MCF 10A (cell line): ENCODE measurements around the gene PPP1R14C. TPM values are rescaled to one million over a fixed set of nuclear protein-coding genes. Genes with fewer than 3 reads are reported as not detected.
A peak's percentile ranks its signal among the peaks of the same experiment; 100 is the strongest.

Source experiments
- BruUV-seq: library from RNA; stranded (reverse); fragments of 400-500 nt; replicated peaks from 2 replicates; lab custom pipeline; 2021; lab: Mats Ljungman, UMichigan
- CTCF ChIA-PET: fragments of 300-600 bp; sonication (Branson Sonifier 250); formaldehyde crosslinking; extraction: SDS; loops from one replicate; lab custom pipeline; 2021; ENCODE audit warnings: antibody characterized with exemption, inconsistent platforms; lab: Yijun Ruan, JAX
- POLR2A ChIA-PET: fragments of 300-600, 350-650 bp; sonication (Branson Sonifier 250); formaldehyde crosslinking; extraction: SDS; loops from one replicate; lab custom pipeline; 2020; ENCODE audit warnings: antibody characterized with exemption, inconsistent platforms; lab: Yijun Ruan, JAX
- DNase-seq: peaks from one replicate; pipeline ENCODE4 v3.0.0-alpha.2; 2018; ENCODE audit not compliant: unreplicated experiment
- H3K27ac Mint-ChIP-seq: one replicate; pipeline ENCODE4 v1.8.0; 2022; ENCODE audit warnings: mild to moderate bottlenecking, low read depth, mixed read lengths; ENCODE audit not compliant: unreplicated experiment
- H3K27me3 Mint-ChIP-seq: one replicate; pipeline ENCODE4 v1.8.0; 2022; ENCODE audit warnings: mixed read lengths; ENCODE audit not compliant: insufficient read depth, unreplicated experiment
- H3K36me3 Mint-ChIP-seq: one replicate; pipeline ENCODE4 v1.8.0; 2022; ENCODE audit warnings: mild to moderate bottlenecking, moderate library complexity, mixed read lengths; ENCODE audit not compliant: insufficient read depth, unreplicated experiment
- H3K4me1 Mint-ChIP-seq: one replicate; pipeline ENCODE4 v1.8.0; 2022; ENCODE audit warnings: mixed read lengths; ENCODE audit not compliant: insufficient read depth, unreplicated experiment
- H3K4me3 Mint-ChIP-seq: one replicate; pipeline ENCODE4 v1.8.0; 2022; ENCODE audit warnings: mild to moderate bottlenecking, moderate library complexity, mixed read lengths; ENCODE audit not compliant: unreplicated experiment
- H3K9me3 Mint-ChIP-seq: one replicate; pipeline ENCODE4 v1.8.0; 2022; ENCODE audit warnings: mixed read lengths; ENCODE audit not compliant: unreplicated experiment
- CTCF ChIP-seq: fragments of 200-600 bp; IDR thresholded peaks from one replicate; pipeline ENCODE4 v1.8.0; 2022; ENCODE audit warnings: antibody characterized with exemption, mild to moderate bottlenecking; ENCODE audit not compliant: unreplicated experiment
- intact Hi-C: fragments of 100-400 bp; cut with micrococcal nuclease; formaldehyde crosslinking; loops from 2 replicates; pipeline ENCODE4 v1.14.1; 2022
- total RNA-seq: library from RNA; stranded (reverse); gene quantifications from 2 replicates; pipeline ENCODE4 v1.2.3, GENCODE V29; 2022

PPP1R14C gene
- total RNA-seq, 1 experiment from 2014 or later: 32.0 TPM

GRCh38 chr6:150144294-150144868 is 1.5 kb downstream of the PPP1R14C start:
- ChIA-PET CTCF (interaction anchor here (0.6 to 2.7 kb wide), 19 partner anchors 10 to 421 kb away, joined by 3 to 14 read pairs (median 6); no protein-coding TSS in a partner anchor), POLR2A (interaction anchor here (0.6 to 9.2 kb wide), 39 partner anchors 8 to 579 kb away, joined by 3 to 246 read pairs (median 5); partner anchors contain the start of gene PCMT1)
- Mint-ChIP-seq H3K4me3 (peak overlapping the region; percentile 83), H3K4me1 (peaks cover 36% of the 10 kb centered on the region), H3K27me3 (no peaks in the 10 kb centered on the region), H3K36me3 (peaks cover 14% of the 10 kb centered on the region), H3K27ac (peak overlapping the region; percentile 96), H3K9me3 (no peaks in the 10 kb centered on the region)
- peak; percentile 26 for DNase-seq
- BruUV-seq: TSS peak; percentile 28
- intact Hi-C loops: loop anchor here (1.0 to 10.0 kb wide), 5 partner anchors 58 to 250 kb away; no protein-coding TSS in a partner anchor
- TF ChIP-seq CTCF: no peak

- Mint-ChIP-seq H3K36me3 (peaks cover 14% of the 10 kb centered on the region), H3K9me3 (no peaks in the 10 kb centered on the region), H3K4me1 (peaks cover 41% of the 10 kb centered on the region), H3K4me3 (peak overlapping the region; percentile 83), H3K27ac (peak overlapping the region; percentile 96), H3K27me3 (no peaks in the 10 kb centered on the region)
- ChIA-PET CTCF (interaction anchor here (0.7 to 2.7 kb wide), 7 partner anchors 9 to 250 kb away, joined by 3 to 14 read pairs (median 7); no protein-coding TSS in a partner anchor), POLR2A (interaction anchor here (0.6 to 9.2 kb wide), 26 partner anchors 11 to 580 kb away, joined by 3 to 246 read pairs (median 7); no protein-coding TSS in a partner anchor)
- DNase-seq: peak; percentile 25
- BruUV-seq: TSS peak; percentile 28
- no peak for TF ChIP-seq CTCF
- intact Hi-C loops: loop anchor here (2.0 to 10.0 kb wide), 2 partner anchors 65 to 249 kb away; no protein-coding TSS in a partner anchor
Measured at GRCh38 chr6:150145427-150145826, 2.6 kb downstream of the PPP1R14C start.

- no peak for TF ChIP-seq CTCF
Measured at GRCh38 chr6:150145830-150146229, 3.0 kb downstream of the PPP1R14C start.

GRCh38 chr6:150146436-150146835 is 3.6 kb downstream of the PPP1R14C start:
- no TSS peak for BruUV-seq
- Mint-ChIP-seq H3K27me3 (no peaks in the 10 kb centered on the region), H3K4me3 (peak overlapping the region; percentile 8), H3K9me3 (no peaks in the 10 kb centered on the region), H3K4me1 (peaks cover 51% of the 10 kb centered on the region), H3K36me3 (peaks cover 14% of the 10 kb centered on the region), H3K27ac (peak overlapping the region; percentile 96)
- intact Hi-C loops: loop anchor here (10.0 kb wide), 1 partner anchor 248 kb away; no protein-coding TSS in a partner anchor
- CTCF ChIA-PET: interaction anchor here (0.8 to 2.6 kb wide), 5 partner anchors 32 to 127 kb away, joined by 3 to 10 read pairs (median 5); no protein-coding TSS in a partner anchor
- no peak for TF ChIP-seq CTCF
- POLR2A ChIA-PET: interaction anchor here (0.7 to 9.2 kb wide), 12 partner anchors 10 to 282 kb away, joined by 3 to 246 read pairs (median 8); partner anchors contain the start of gene LRP11
- DNase-seq: no peak

More at GRCh38 chr6:150145830-150146229, 3.0 kb downstream of the PPP1R14C start:
- H3K27ac Mint-ChIP-seq: peak overlapping the region; percentile 96
- peaks cover 14% of the 10 kb centered on the region for H3K36me3 Mint-ChIP-seq
- H3K9me3 Mint-ChIP-seq: no peaks in the 10 kb centered on the region
- H3K4me1 Mint-ChIP-seq: peaks cover 45% of the 10 kb centered on the region
- peak; percentile 18 for DNase-seq
- no peaks in the 10 kb centered on the region for H3K27me3 Mint-ChIP-seq
- ChIA-PET CTCF (interaction anchor here (0.7 to 2.7 kb wide), 8 partner anchors 11 to 249 kb away, joined by 3 to 14 read pairs (median 6); no protein-coding TSS in a partner anchor), POLR2A (interaction anchor here (0.7 to 9.2 kb wide), 16 partner anchors 10 to 298 kb away, joined by 3 to 246 read pairs (median 11); partner anchors contain the start of gene LRP11)
- intact Hi-C loops: loop anchor here (2.0 to 10.0 kb wide), 2 partner anchors 65 to 249 kb away; no protein-coding TSS in a partner anchor
- H3K4me3 Mint-ChIP-seq: peak overlapping the region; percentile 83
- BruUV-seq: no TSS peak
